Activated CD4-positive, alpha-beta T cell treated with anti-CD3 and anti-CD28 coated beads, Interleukin-2, amount 10 ng/mL, durations not matched to agents 24 days and 14 days (primary cell): Measurements from ENCODE around the gene ZNF3. TPM values are rescaled to one million over a fixed set of nuclear protein-coding genes. Genes with fewer than 3 reads are reported as not detected.

Source experiments
- DNase-seq: peaks from one replicate; pipeline ENCODE4 v3.0.0; 2022
- H3K27ac Mint-ChIP-seq: one replicate; pipeline ENCODE4 v1.8.0; 2022; ENCODE audit warnings: mild to moderate bottlenecking, mixed read lengths
- H3K27me3 Mint-ChIP-seq: one replicate; pipeline ENCODE4 v1.8.0; 2022; ENCODE audit warnings: mixed read lengths
- H3K36me3 Mint-ChIP-seq: one replicate; pipeline ENCODE4 v1.8.0; 2022; ENCODE audit warnings: low read depth, mild to moderate bottlenecking, mixed read lengths
- H3K4me1 Mint-ChIP-seq: one replicate; pipeline ENCODE4 v1.8.0; 2021; ENCODE audit warnings: mixed read lengths
- H3K4me3 Mint-ChIP-seq: one replicate; pipeline ENCODE4 v1.8.0; 2022; ENCODE audit warnings: mild to moderate bottlenecking, moderate library complexity, mixed read lengths
- H3K9me3 Mint-ChIP-seq: one replicate; pipeline ENCODE4 v1.8.0; 2021; ENCODE audit warnings: mixed read lengths
- intact Hi-C: fragments of 100-400 bp; cut with micrococcal nuclease; formaldehyde crosslinking; loops from one replicate; pipeline ENCODE4 v1.15.1; 2023
- total RNA-seq: library from RNA; stranded (reverse); gene quantifications from 2 replicates; pipeline ENCODE4 v1.2.3, GENCODE V29; 2022

The ZNF3 gene
- total RNA-seq, 1 donor from 2014 or later = 21.5 TPM

DNA sequence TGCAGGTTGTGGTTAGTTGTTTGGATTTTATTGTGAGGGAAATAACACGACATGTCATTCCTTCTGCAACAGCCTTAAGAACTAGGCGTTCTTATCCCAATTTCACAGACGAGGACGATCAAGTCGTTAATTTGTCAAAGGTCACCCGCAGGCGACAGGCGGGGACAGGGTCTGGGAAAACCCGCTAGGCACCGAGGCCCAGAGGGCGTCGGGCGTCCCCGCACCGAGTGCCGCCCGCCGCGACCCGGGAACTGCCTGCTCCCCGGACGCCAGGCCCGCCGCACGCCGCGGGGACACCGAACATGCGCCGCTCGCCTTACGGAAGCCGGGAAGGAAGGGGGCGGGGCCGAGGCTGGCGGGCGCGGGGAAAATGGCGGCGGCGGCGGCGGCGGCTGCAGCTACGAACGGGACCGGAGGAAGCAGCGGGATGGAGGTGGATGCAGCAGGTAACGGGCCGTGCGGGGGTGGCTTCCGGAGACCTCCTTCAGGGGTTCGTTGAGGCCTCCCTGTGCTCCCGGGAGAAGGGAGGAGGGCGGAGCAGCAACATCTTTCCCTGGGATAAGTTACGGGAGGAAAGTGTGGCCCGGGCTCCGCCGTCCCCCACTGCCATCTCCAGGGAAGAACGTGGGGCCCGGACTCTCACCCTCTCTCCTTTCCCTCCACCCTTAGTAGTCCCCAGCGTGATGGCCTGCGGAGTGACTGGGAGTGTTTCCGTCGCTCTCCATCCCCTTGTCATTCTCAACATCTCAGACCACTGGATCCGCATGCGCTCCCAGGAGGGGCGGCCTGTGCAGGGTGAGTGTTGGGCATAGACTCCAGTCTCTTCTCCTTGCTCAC is 7.3 kb upstream of the ZNF3 start, which contains the start of gene COPS6:
COPS6 (plus strand) TSS at position 349 of the 837 bp plus-strand sequence; CDS start at position 371, 22 bp downstream.
- intact Hi-C loops = loop anchor here (1.0 to 10.0 kb wide), 4 partner anchors 8 to 534 kb away; partner anchors contain the start of genes AP4M1, FAM200A, MBLAC1 and MCM7
- Mint-ChIP-seq H3K27me3 (peaks cover 7% of the 10 kb centered on the region), H3K36me3 (peaks cover 38% of the 10 kb centered on the region), H3K4me1 (peaks cover 29% of the 10 kb centered on the region), H3K27ac (peak within 1 kb of the TSS; percentile 94), H3K4me3 (peak within 1 kb of the TSS; percentile 86), H3K9me3 (no peaks in the 10 kb centered on the region)
- peak; percentile 97 for DNase-seq

- Mint-ChIP-seq H3K27me3 (peaks cover 7% of the 10 kb centered on the region), H3K4me1 (peaks cover 27% of the 10 kb centered on the region), H3K36me3 (peaks cover 31% of the 10 kb centered on the region), H3K9me3 (no peaks in the 10 kb centered on the region), H3K27ac (peak overlapping the region; percentile 94), H3K4me3 (peak overlapping the region; percentile 86)
- peak; percentile 56 for DNase-seq
- intact Hi-C loops = loop anchor here (2.0 to 10.0 kb wide), 2 partner anchors 39 to 533 kb away; partner anchors contain the start of genes FAM200A, MBLAC1 and ZNF655
These were observed 6.6 kb upstream of the ZNF3 start for GRCh38 chr7:100088095-100088620.

- intact Hi-C loops = loop anchor here (10.0 kb wide), 1 partner anchor 532 kb away; the partner anchor contains the start of genes FAM200A and ZNF655
- DNase-seq = no peak
- peaks cover 10% of the 10 kb centered on the region for H3K27me3 Mint-ChIP-seq
- no peak overlapping the region for H3K27ac Mint-ChIP-seq
- peaks cover 22% of the 10 kb centered on the region for H3K36me3 Mint-ChIP-seq
- H3K9me3 Mint-ChIP-seq = no peaks in the 10 kb centered on the region
- peak overlapping the region; percentile 18 for H3K4me3 Mint-ChIP-seq
- peaks cover 32% of the 10 kb centered on the region for H3K4me1 Mint-ChIP-seq
These were observed 5.7 kb upstream of the ZNF3 start for GRCh38 chr7:100087055-100087750.

DNA sequence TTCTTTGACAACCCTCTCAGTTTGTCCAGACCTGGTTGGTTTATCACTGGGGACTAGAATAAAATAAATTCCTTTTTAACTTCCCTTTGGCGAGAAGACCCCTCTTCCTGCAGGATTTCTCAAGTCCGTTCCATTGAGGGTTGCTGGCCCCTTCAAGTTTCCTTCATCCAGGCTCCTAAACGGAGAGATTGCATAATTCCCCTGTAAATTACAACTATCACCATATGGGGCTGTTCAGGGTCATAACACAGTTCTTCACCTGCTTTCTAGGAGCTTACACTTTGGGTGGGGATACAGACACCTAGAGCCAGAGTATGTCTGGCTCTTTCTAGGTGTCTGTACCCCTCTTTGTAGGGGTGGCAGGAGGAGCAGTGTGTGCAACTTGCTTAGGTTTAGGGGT is 4.0 kb upstream of the ZNF3 start:
- Mint-ChIP-seq H3K9me3 (no peaks in the 10 kb centered on the region), H3K27ac (no peak overlapping the region), H3K36me3 (peaks cover 13% of the 10 kb centered on the region), H3K4me1 (peaks cover 29% of the 10 kb centered on the region), H3K27me3 (peaks cover 10% of the 10 kb centered on the region), H3K4me3 (no peak overlapping the region)
- intact Hi-C loops = loop anchor here (10.0 kb wide), 1 partner anchor 531 kb away; the partner anchor contains the start of genes FAM200A and ZNF655
- DNase-seq = no peak

GRCh38 chr7:100082978-100083377 is 1.5 kb upstream of the ZNF3 start:
- DNase-seq = peak; percentile 58
- H3K27me3 Mint-ChIP-seq = peaks cover 10% of the 10 kb centered on the region
- H3K27ac Mint-ChIP-seq = peak overlapping the region; percentile 91
- intact Hi-C loops = loop anchor here (1.0 to 10.0 kb wide), 4 partner anchors 36 to 941 kb away; partner anchors contain the start of genes CNPY4, FAM200A, SMURF1 and TAF6
- peaks cover 24% of the 10 kb centered on the region for H3K4me1 Mint-ChIP-seq
- no peaks in the 10 kb centered on the region for H3K9me3 Mint-ChIP-seq
- peaks cover 23% of the 10 kb centered on the region for H3K36me3 Mint-ChIP-seq
- H3K4me3 Mint-ChIP-seq = peak overlapping the region; percentile 93

DNA sequence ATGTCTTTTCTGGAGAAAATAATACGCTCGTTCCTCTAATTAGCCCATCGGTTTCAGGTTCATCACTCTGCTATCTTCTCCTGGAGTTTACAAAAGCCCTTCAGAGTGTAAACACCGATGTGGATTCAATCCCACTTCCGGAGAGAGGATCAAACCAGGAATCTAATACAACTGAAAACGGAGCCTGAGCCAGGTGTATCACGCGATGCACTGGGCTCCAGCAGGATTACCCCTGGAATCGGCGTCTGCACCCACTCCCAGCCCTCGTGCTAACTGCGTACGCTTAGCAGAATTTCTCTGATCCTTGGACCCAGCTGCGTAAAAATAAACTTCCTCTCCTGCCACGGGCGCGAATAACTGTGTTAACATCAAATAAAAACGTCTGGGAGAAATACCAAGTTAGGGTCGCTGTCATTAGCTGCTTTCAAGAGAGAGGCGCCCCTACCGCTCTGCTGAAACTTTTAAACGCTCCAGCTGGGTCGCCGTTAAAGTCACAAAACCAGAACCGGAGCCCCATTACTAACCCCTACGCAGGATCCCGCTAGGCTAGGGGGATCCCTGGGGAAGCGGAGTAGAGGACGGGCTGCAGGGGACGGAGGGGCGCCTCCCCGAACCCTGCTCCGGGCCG is 502 bp downstream of the ZNF3 start:
- Mint-ChIP-seq H3K36me3 (peaks cover 34% of the 10 kb centered on the region), H3K4me3 (peak overlapping the region; percentile 93), H3K9me3 (peaks cover 2% of the 10 kb centered on the region), H3K4me1 (peaks cover 23% of the 10 kb centered on the region), H3K27me3 (peaks cover 10% of the 10 kb centered on the region), H3K27ac (peak overlapping the region; percentile 75)
- no peak for DNase-seq
- intact Hi-C loops = loop anchor here (1.0 to 10.0 kb wide), 8 partner anchors 8 to 939 kb away; partner anchors contain the start of genes AP4M1, FAM200A, MCM7 and SMURF1

- H3K27ac Mint-ChIP-seq = no peak overlapping the region
These were observed 2.4 kb downstream of the ZNF3 start for GRCh38 chr7:100079024-100079560.

GRCh38 chr7:100077205-100077604 is 4.3 kb downstream of the ZNF3 start:
- intact Hi-C loops = no loop called here
- peaks cover 15% of the 10 kb centered on the region for H3K4me1 Mint-ChIP-seq
- no peak for DNase-seq
- peaks cover 14% of the 10 kb centered on the region for H3K9me3 Mint-ChIP-seq
- H3K36me3 Mint-ChIP-seq = peaks cover 73% of the 10 kb centered on the region
- H3K4me3 Mint-ChIP-seq = no peak overlapping the region
- H3K27ac Mint-ChIP-seq = no peak overlapping the region
- H3K27me3 Mint-ChIP-seq = no peaks in the 10 kb centered on the region

More at GRCh38 chr7:100079024-100079560, 2.4 kb downstream of the ZNF3 start:
- DNase-seq = no peak
- Mint-ChIP-seq H3K27me3 (peaks cover 3% of the 10 kb centered on the region), H3K4me1 (peaks cover 23% of the 10 kb centered on the region), H3K9me3 (peaks cover 11% of the 10 kb centered on the region), H3K36me3 (peaks cover 54% of the 10 kb centered on the region), H3K4me3 (peak overlapping the region; percentile 14)
- intact Hi-C loops = no loop called here

DNA sequence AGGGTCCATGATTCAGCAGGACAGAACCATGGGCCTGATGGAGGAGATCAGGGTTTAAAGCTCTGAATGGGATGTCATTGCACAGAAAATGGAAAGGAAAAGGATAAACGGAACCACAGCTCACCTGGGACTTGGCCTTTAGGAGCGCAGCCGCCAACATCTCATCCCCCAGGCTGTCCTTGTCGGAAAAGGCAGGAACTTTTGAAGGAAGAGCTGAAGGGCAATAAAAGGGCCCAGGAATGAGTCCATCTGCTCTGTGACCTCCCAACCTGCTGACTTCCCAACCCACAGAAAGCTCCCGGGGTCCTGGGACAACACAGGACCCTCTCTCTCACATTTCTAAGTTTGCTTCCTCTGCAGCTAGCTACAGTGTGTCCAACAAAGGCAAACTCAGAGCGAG is 6.1 kb downstream of the ZNF3 start:
- no peak overlapping the region for H3K4me3 Mint-ChIP-seq
- H3K27me3 Mint-ChIP-seq = no peaks in the 10 kb centered on the region
- H3K9me3 Mint-ChIP-seq = peaks cover 25% of the 10 kb centered on the region
- H3K27ac Mint-ChIP-seq = no peak overlapping the region
- peaks cover 83% of the 10 kb centered on the region for H3K36me3 Mint-ChIP-seq
- no peak for DNase-seq
- intact Hi-C loops = no loop called here
- peaks cover 10% of the 10 kb centered on the region for H3K4me1 Mint-ChIP-seq

DNA sequence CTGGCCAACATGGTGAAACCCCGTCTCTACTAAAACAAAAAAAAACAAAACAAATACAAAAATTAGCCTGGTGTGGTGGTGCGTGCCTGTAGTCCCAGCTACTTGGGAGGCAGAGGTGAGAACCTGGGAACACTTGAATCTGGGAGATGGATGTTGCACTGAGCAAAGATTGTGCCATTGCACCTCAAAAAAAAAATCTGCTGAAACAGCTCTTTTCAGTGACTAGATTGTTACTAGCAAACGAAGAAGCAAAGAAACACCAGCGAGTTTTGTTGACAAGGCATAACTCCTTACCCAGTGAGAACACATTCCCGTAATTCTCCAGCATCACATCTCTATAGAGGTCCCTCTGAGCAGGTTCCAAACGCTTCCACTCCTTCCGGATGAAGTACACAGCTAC is 6.7 kb downstream of the ZNF3 start:
- Mint-ChIP-seq H3K4me1 (peaks cover 5% of the 10 kb centered on the region), H3K9me3 (peaks cover 25% of the 10 kb centered on the region), H3K36me3 (peaks cover 84% of the 10 kb centered on the region), H3K27me3 (no peaks in the 10 kb centered on the region), H3K4me3 (no peak overlapping the region), H3K27ac (no peak overlapping the region)
- no peak for DNase-seq
- intact Hi-C loops = no loop called here

GRCh38 chr7:100072462-100072861 is 9.1 kb downstream of the ZNF3 start:
- intact Hi-C loops = no loop called here

GRCh38 chr7:100071018-100071723 is 10.4 kb downstream of the ZNF3 start:
- Mint-ChIP-seq H3K27ac (no peak overlapping the region), H3K36me3 (peaks cover 82% of the 10 kb centered on the region), H3K27me3 (no peaks in the 10 kb centered on the region), H3K4me3 (no peak overlapping the region), H3K4me1 (no peaks in the 10 kb centered on the region), H3K9me3 (peaks cover 28% of the 10 kb centered on the region)
- intact Hi-C loops = no loop called here
- no peak for DNase-seq

More at GRCh38 chr7:100072462-100072861, 9.1 kb downstream of the ZNF3 start:
- DNase-seq = no peak
- peaks cover 28% of the 10 kb centered on the region for H3K9me3 Mint-ChIP-seq
- peaks cover 86% of the 10 kb centered on the region for H3K36me3 Mint-ChIP-seq
- no peak overlapping the region for H3K4me3 Mint-ChIP-seq
- no peak overlapping the region for H3K27ac Mint-ChIP-seq
- H3K27me3 Mint-ChIP-seq = no peaks in the 10 kb centered on the region
- H3K4me1 Mint-ChIP-seq = no peaks in the 10 kb centered on the region
